CD4-positive, alpha-beta T cell (primary cell): ENCODE measurements around the gene TEX261. TPM values are rescaled to one million over a fixed set of nuclear protein-coding genes. Genes with fewer than 3 reads are reported as not detected.

Source experiments
- ATAC-seq: fragments of 200-7000 bp; cut with Tn5 transposase; one replicate; pipeline ENCODE4 v1.10.0; 2022; ENCODE audit warnings: mild to moderate bottlenecking; ENCODE audit not compliant: poor library complexity
- CTCF ChIA-PET: fragments of 350-600 bp; sonication (Branson Sonifier 250); formaldehyde crosslinking; loops from one replicate; lab custom pipeline; 2021; ENCODE audit warnings: antibody characterized with exemption, inconsistent platforms; lab: Charles Lee
- POLR2A ChIA-PET: fragments of 350-600 bp; sonication (Branson Sonifier 250); formaldehyde crosslinking; loops from one replicate; lab custom pipeline; 2021; ENCODE audit warnings: antibody characterized with exemption, inconsistent platforms; lab: Charles Lee
- DNase-seq, 14 experiments: peaks; one replicate each; pipeline ENCODE4 v3.0.0-alpha.2; 2013 to 2020; ENCODE audit warnings: mixed read lengths in 2 of 14
- H3K27ac ChIP-seq, 2 donors: one replicate each; pipeline versions ENCODE4 v1.5.1 to v1.7.0; 2013; ENCODE audit warnings: low read length in 2 of 2, low read depth in 1 of 2, mild to moderate bottlenecking in 1 of 2
- H3K27me3 ChIP-seq, 2 experiments: 1 replicate in 1 of 2; 2 replicates in 1 of 2; pipeline versions ENCODE4 v1.6.1 to v1.7.0; 2013; ENCODE audit warnings: low read length in 2 of 2, control low read depth in 1 of 2, mild to moderate bottlenecking in 1 of 2, moderate library complexity in 1 of 2; ENCODE audit not compliant: insufficient read depth in 2 of 2, control insufficient read depth in 1 of 2
- H3K36me3 ChIP-seq: one replicate; pipeline ENCODE4 v1.6.1; 2013; ENCODE audit warnings: low read length, control low read depth; ENCODE audit not compliant: insufficient read depth
- H3K4me1 ChIP-seq: one replicate; pipeline ENCODE4 v1.6.1; 2013; ENCODE audit warnings: low read length, control low read depth; ENCODE audit not compliant: insufficient read depth
- H3K4me3 ChIP-seq: one replicate; pipeline ENCODE4 v1.5.1; 2013; ENCODE audit warnings: mild to moderate bottlenecking, low read length, moderate library complexity
- H3K9me3 ChIP-seq, 2 experiments: 1 replicate in 1 of 2; 2 replicates in 1 of 2; pipeline versions ENCODE4 v1.6.1 to v1.7.0; 2013; ENCODE audit warnings: low read length in 2 of 2, mild to moderate bottlenecking in 2 of 2, control low read depth in 1 of 2, moderate library complexity in 1 of 2; ENCODE audit not compliant: control insufficient read depth in 1 of 2, insufficient read depth in 1 of 2
- H3K27ac Mint-ChIP-seq: one replicate; pipeline ENCODE4 v1.8.0; 2020; ENCODE audit warnings: mixed read lengths
- H3K27me3 Mint-ChIP-seq: one replicate; pipeline ENCODE4 v1.8.0; 2021; ENCODE audit warnings: mixed read lengths
- H3K36me3 Mint-ChIP-seq: one replicate; pipeline ENCODE4 v1.8.0; 2021; ENCODE audit warnings: low read depth, mixed read lengths
- H3K4me1 Mint-ChIP-seq: one replicate; pipeline ENCODE4 v1.8.0; 2021; ENCODE audit warnings: low read depth, mixed read lengths
- H3K4me3 Mint-ChIP-seq: one replicate; pipeline ENCODE4 v1.8.0; 2020; ENCODE audit warnings: mild to moderate bottlenecking, mixed read lengths
- H3K9me3 Mint-ChIP-seq: one replicate; pipeline ENCODE4 v1.8.0; 2020; ENCODE audit warnings: mixed read lengths
- CTCF ChIP-seq: fragments of 200-600 bp; IDR thresholded peaks from one replicate; pipeline ENCODE4 v1.8.0; 2022; ENCODE audit warnings: antibody characterized with exemption, mild to moderate bottlenecking
- intact Hi-C, 2 experiments: fragments of 100-400 bp; cut with DNase I in 1 of 2; cut with micrococcal nuclease in 1 of 2; formaldehyde crosslinking; loops; one replicate each; pipeline versions ENCODE4 v1.15.1 to v1.9.0; 2023 to 2025; cut with DNase I, micrococcal nuclease
- total RNA-seq, 174 experiments: library from RNA in 2 of 174; stranded (reverse) in 2 of 174; gene quantifications; one replicate each; pipeline ENCODE4 v1.2.3 and lab custom pipeline; 2021 to 2026

TEX261 gene
- total RNA-seq, 2 experiments from 2014 or later: 26.8 to 34.0 TPM

DNA sequence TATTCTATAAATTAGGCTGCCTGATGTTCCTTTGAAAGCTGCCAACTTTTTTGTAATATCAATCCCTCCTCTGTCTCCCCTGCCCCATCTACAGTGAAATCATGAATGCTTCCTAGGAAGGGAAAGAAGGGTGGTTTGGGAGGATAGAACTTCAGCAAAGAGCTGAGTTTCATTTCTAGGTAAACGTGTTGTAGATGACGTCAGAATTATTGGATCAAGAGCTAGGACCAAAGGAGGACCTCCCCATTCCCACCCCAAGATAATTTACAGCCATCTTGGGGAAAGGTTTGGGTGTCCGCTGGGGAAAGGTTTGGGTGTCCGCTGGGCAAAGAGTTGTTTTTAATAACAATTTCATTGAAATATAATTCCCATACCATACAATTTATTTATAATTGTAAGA, 27.5 kb downstream of the TEX261 start:
- Histone ChIP-seq H3K4me1 (peaks cover 11% of the 10 kb centered on the region), H3K27me3 (peaks cover 11 to 17% of the 10 kb centered on the region in 2 experiments), H3K27ac (no peak overlapping the region), H3K36me3 (no peaks in the 10 kb centered on the region), H3K4me3 (no peak overlapping the region), H3K9me3 (no peaks in the 10 kb centered on the region)
- ChIA-PET POLR2A (no interaction called here), CTCF (interaction anchor here (2.9 kb wide), 1 partner anchor 18 kb away, joined by 12 read pairs; no protein-coding TSS in a partner anchor)
- no peak for ATAC-seq
- H3K4me3 Mint-ChIP-seq: no peak overlapping the region
- no peak for DNase-seq
- H3K27me3 Mint-ChIP-seq: peaks cover 26% of the 10 kb centered on the region
- peaks cover 8% of the 10 kb centered on the region for H3K4me1 Mint-ChIP-seq
- TF ChIP-seq CTCF: no peak
- no peak overlapping the region for H3K27ac Mint-ChIP-seq
- intact Hi-C loops: no loop called here
- no peaks in the 10 kb centered on the region for H3K36me3 Mint-ChIP-seq
- no peaks in the 10 kb centered on the region for H3K9me3 Mint-ChIP-seq

- TF ChIP-seq CTCF: no peak
- peaks cover 11% of the 10 kb centered on the region for H3K4me1 ChIP-seq
- H3K9me3 Mint-ChIP-seq: no peaks in the 10 kb centered on the region
- peaks cover 8% of the 10 kb centered on the region for H3K4me1 Mint-ChIP-seq
- no peaks in the 10 kb centered on the region for H3K36me3 ChIP-seq
- H3K27ac Mint-ChIP-seq: no peak overlapping the region
- ATAC-seq: no peak
- H3K27me3 Mint-ChIP-seq: peaks cover 30% of the 10 kb centered on the region
- CTCF ChIA-PET: interaction anchor here (1.0 to 2.9 kb wide), 3 partner anchors 11 to 35 kb away, joined by 3 to 12 read pairs (median 5); partner anchors contain the start of gene ANKRD53
- H3K4me3 Mint-ChIP-seq: peak overlapping the region; percentile 30
- DNase-seq: no peak
- no peaks in the 10 kb centered on the region for H3K36me3 Mint-ChIP-seq
- H3K9me3 ChIP-seq: no peaks in the 10 kb centered on the region
- no peak overlapping the region for H3K27ac ChIP-seq
- POLR2A ChIA-PET: no interaction called here
- intact Hi-C loops: no loop called here
- H3K4me3 ChIP-seq: no peak overlapping the region
- peaks cover 15 to 17% of the 10 kb centered on the region in 2 experiments for H3K27me3 ChIP-seq
Observed at GRCh38 chr2:70966681-70967080, 28.0 kb downstream of the TEX261 start.

DNA sequence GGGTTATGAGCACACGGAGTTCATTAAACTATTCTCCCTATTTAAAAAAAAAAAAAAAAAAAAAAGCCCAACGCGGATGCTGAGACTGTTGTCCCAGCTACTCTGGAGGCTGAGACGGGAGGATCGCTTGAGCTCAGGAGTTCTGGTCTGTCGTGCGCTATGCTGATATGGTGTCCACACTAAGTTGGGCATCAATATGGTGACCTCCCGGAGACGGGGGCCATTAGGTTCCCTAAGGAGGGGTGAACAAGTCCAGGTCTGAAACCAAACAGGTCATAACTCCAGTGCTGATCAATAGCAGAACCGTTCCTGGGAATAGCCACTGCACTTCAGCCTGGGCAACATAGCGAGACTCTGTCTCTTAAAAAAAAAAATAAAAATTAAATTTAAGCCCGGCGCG, 29.2 kb downstream of the TEX261 start:
- ATAC-seq: no peak
- no peak overlapping the region for H3K27ac Mint-ChIP-seq
- H3K36me3 ChIP-seq: no peaks in the 10 kb centered on the region
- peaks cover 17 to 19% of the 10 kb centered on the region in 2 experiments for H3K27me3 ChIP-seq
- peak in 1 of 14 experiments; percentile 17 for DNase-seq
- TF ChIP-seq CTCF: no peak
- H3K4me1 Mint-ChIP-seq: peaks cover 8% of the 10 kb centered on the region
- H3K27ac ChIP-seq: no peak overlapping the region
- peak overlapping the region; percentile 87 for H3K4me3 Mint-ChIP-seq
- ChIA-PET POLR2A (interaction anchor here (0.8 to 1.2 kb wide), 2 partner anchors 18 to 1051 kb away, joined by 3 to 4 read pairs; no protein-coding TSS in a partner anchor), CTCF (interaction anchor here (1.1 to 2.9 kb wide), 11 partner anchors 11 to 310 kb away, joined by 3 to 16 read pairs (median 6); partner anchors contain the start of genes ANKRD53 and TEX261)
- H3K9me3 ChIP-seq: no peaks in the 10 kb centered on the region
- peak overlapping the region; percentile 63 for H3K4me3 ChIP-seq
- intact Hi-C loops: loop anchor here (1.0 kb wide), 2 partner anchors 30 to 36 kb away; no protein-coding TSS in a partner anchor
- no peaks in the 10 kb centered on the region for H3K9me3 Mint-ChIP-seq
- H3K27me3 Mint-ChIP-seq: peaks cover 37% of the 10 kb centered on the region
- H3K36me3 Mint-ChIP-seq: no peaks in the 10 kb centered on the region
- peaks cover 11% of the 10 kb centered on the region for H3K4me1 ChIP-seq
